Right renal cortex interstitium (tissue), 3 donors: ENCODE data around the gene KRT37. TPM values are rescaled to one million over a fixed set of nuclear protein-coding genes. Genes with fewer than 3 reads are reported as not detected.
"Not testable (repeated sequence)": the region's sequence is repeated elsewhere in the genome, so short reads cannot be mapped to it uniquely, and the experiment has no call there.

Experiments
- DNase-seq, 3 donors: peaks; one replicate each; pipeline ENCODE4 v3.0.0-alpha.2; 2013; ENCODE audit warnings: low read depth in 3 of 3, low spot score in 2 of 3
- polyA plus RNA-seq, 3 donors: library from polyadenylated mRNA; unstranded; fragments of 120-200 nt; gene quantifications; one replicate each; pipeline ENCODE4 v1.2.1, GENCODE V29; 2013; ENCODE audit not compliant: insufficient read length in 3 of 3

The KRT37 gene
- polyA plus RNA-seq, 3 donors = not detected

DNA sequence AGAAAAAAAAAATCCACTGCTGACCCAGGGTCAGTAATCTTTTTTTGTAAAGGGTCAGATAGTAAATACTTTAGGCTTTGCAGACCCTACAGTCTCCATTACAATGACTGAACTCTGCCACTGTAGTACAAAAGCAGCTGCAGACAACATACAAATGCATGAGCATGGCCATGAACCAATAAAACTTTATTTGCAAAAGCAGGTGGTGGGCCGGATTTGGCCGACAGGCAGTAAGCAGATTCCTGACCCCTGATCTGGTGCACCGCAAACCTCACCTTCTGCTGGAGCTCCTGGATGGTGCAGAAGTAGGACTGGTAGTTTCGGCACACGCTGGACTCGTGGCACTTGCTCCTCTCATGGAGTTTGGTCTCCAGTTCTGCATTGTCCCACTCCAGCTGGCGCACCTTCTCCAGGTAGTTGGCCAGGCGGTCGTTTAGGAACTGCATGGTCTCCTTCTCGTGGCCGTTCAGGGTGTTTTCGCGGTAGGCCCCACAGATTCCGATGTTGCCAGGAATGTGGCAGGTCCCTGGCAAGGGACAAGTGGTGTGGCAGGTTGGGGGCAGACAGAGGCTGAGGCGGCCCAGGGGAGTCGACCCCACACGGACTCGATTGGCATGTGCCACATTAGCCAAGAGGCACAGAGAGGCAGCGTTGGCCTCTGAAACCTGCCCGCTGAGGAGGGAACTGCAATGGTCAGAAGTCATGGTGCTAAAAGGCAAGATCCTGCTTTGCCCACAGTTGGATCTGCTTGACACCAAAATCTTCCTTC is 13.1 kb downstream of the KRT37 start:
- DNase-seq = no peak

DNA sequence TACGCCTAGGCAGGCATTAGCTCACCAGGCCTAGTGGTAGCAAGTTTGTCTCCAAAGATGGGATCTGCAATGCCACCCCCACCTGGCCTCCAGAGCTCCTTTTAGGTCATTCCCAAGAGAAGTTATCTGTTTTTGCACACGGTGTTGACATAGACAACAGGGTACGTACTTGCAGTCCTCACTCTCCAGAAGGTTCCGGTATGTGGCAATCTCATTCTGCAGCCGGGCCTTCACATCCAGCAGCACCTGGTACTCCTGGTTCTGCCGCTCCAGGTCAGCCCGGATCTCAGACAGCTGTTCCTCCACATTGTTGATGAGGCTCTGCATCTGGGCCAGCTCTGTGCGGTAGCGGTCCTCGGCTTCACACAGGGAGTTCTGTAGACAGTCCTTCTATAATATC is 17.2 kb downstream of the KRT37 start:
- DNase-seq = no peak

DNA sequence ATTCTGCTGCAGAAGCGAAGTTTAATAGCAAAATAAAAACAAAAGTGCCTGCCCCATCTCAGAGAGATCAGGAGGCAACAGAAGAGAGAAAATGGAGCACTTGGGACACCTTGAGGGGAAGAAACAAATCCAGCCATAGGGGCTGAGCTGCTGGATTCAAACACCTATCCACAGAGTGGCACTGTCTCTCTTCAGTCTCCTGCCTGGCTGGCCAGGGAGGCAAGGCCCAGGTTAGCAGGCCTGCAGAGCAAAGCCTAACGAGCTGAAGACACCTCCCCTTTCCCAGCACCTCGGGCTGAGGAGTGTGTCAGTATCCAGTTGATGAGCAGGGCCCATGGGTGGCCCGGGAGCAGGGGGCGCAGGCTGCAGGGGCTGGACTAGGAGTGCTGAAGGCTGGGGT is 18.2 kb downstream of the KRT37 start:
- DNase-seq = no peak

DNA sequence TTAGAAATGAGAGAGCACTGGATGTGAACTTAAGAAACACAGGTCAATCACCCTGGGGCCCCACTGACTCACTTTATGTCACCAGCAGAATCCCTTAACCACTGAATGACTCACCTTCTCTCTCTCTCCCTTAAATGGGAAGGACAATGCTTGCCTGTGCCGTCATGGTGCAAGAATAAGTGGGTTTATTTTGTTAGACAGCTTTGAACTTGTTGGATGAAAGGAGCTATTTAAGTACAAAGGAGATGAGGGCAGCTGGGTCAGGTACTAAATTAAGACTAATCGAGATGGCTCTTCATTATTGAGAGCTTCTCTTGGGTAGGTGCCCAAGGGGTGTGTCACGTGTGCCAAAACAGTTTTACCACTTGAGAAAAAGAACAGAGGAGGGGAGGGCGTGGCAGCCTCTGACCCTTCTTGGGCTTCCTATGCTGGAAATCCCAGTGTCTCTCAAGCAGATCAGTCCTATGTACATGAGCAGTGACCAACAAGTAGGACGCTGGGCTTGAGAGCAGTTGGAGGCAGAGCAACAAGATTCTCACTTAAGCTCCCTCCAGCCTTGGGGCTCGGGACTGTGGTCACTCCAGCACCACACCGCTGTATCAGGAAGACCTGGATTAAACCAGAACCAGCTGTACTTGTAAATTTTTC is 20.2 kb downstream of the KRT37 start:
- DNase-seq = no peak

DNA sequence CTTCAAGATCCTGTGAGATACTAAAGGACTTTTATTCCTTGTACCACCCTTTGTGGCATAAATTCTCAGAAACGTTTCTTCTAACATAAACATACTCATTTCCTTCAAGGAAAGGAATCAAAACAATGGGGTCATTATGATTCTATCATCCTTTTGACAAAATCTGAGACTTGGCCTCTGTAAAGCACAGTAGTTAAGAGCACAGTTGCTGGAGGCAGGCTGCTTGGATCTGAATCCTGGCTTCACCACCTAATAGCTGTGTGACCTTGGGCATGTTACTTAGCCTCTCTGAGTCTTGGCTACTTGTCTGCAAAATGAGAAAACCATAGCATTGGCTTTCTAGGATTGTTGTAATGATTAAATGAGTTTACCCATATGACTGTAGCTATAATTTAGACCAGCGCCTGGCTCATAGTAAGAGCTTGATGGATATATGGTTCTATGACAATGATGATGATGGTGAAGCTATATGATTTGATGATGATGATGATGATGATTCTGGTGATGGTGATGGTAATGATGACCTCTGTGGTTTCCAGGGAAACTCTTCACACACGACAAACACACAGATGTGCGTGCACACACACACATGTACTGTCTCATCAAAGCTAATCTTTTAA is 20.9 kb downstream of the KRT37 start:
- no peak for DNase-seq

DNA sequence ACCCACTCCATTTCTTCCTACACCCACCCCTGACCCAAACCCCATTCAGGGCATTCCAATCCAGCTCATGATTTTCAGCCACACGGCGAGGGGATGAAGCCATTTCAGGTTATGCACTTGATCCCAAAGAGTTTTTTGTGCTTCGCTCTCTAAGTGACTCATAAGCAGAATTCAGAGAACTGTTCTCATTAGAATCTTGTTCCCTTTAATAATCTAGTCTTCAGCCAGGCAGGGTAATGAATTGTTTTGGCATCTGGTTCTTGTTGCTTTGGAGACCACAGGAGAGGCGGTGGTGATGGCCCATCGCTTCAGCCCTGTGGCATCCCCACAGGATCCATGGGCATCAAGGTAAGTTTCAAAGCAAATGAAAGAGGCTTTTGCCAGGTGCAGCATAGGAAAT is 22.2 kb downstream of the KRT37 start:
- no peak for DNase-seq

DNA sequence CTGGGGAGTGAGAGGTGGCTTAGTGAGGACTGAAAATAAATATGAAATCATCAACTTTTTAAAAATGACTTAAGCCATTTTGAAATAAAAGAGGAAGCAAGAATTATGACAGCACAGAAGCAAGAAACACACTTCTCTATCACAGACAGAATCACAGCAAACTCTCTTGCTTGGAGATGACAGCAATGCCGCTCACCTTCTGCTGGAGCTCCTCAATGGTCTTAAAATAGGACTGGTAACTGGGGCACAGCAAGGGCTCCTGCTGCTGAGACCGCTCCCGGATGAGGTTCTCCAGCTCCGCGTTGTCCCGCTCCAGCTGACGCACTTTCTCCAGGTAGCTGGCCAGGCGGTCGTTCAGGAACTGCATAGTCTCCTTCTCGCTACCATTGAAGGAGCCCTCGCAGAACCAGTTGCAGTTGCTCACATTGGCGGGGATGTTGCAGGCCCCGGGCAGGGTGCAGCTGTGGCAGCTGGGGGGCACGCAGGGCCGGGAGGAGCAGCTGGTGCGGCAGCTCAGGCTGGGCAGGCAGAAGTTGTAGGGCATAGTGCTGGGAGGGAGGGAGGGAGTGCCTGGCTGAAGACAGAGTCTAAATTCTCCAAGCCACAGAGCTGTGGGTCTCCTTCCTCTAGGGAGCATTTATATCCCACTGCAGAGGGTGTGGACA is 27.3 kb downstream of the KRT37 start, which contains the start of gene KRT31:
TSS of gene KRT31 (minus strand) at position 613 of the 665 bp plus-strand sequence. CDS start at position 544, 69 bp downstream.
- DNase-seq = no peak

DNA sequence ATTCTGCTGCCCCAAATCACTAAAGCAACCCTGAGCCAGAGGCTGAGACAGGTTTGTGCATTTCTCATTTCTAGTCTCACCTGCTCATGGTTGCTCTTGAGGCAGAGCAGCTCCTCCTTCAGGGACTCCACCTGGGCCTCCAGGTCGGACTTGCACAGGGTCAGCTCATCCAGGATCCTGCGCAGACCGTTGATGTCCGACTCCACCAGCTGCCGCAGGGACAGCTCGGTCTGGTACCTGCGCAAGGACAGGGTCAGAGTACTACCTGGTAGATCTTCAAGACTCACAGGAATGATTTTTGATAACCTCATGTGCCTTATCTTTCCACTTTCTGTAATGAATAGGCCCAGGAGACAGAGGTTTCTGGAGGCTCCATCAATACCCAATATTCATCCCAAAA is 28.0 kb downstream of the KRT37 start:
- no peak for DNase-seq

DNA sequence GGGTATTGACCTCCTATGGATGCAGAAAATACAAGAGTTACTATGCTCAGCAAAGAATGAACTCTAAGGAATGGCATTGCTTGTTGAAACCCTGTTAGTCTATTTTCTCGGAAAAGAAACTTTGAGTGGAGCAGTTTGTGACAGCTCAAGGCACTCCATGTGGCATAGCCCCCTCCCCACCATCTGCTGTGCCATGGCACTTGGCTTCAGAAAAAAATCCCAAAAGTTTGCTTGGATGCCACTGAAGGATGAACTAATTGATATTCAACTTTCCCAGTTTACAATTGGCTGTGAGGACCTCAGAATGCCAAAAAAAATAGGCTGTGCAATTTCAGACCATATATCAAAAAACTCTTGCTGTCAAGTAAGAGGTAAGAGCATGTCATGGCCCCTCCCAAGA is 28.8 kb downstream of the KRT37 start:
- no peak for DNase-seq

DNA sequence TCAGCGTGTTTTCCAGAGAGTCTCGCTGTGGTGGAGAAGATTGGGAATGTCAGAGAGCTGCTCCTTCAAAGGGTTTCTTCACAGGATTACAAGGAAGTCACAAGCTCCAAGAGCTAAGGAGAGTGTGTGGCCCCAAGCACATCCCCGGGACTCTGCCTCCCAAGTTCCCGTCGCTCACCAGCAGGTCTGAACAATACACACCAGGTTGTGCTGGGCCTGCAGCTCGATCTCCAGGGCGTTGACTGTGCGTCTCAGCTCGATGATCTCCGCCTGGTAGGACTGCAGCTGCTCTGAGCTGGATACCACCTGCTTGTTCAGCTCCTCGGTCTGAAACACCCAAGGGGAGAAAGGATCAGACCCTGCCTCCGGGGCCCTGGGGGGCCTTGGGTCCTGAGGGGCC is 29.3 kb downstream of the KRT37 start:
- DNase-seq = not testable (repeated sequence)

DNA sequence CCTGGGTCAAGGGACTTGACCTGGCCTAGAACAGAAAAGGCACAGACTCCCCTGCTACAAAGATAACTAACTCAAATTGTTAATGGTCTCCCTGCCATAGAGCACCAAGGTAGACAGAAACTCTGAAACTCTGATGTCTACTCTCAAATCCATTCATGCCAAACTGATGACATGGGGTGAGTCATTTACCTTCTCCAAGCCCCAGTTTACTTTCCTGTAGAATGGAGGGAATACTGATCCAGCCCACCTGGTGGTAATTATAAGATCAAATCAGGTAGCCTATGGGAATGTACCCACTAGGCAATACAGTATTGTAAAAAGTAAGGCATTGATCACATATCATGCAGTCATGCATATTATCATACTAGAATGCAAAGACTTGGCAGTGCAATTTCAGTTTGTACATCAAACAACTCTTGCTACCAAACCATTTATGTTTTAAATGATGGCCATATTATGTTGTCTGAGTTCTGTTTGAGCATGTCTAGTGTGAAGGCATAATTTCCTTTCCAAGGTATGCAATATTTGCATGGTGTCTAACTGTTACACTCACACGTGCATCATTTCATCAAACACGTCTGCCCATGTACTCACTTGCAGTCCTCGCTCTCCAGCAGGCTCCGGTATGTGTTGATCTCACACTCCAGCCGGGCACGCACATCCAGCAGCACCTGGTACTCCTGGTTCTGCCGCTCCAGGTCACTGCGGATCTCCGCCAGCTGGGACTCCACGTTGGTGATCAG is 30.0 kb downstream of the KRT37 start:
- DNase-seq = no peak

DNA sequence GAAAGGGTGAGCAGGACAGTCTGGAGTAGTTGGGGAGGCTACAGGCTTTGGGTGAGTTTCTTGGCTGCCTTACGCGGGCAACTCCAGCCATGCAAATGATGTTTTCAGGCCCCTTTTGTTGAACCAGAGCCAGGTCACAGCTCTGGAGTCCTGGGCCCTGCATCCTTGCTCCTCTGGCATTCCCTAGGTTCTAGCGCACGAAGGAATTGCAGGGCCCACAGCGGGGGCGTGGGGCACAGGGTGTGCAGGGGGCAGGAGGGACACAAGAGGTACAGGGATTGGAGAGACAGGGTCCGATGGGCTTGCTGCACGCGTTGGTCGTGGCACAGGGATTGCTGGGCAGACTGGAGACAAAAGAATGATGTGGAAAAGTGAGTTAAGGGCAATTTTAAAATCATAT is 30.6 kb downstream of the KRT37 start:
- no peak for DNase-seq

DNA sequence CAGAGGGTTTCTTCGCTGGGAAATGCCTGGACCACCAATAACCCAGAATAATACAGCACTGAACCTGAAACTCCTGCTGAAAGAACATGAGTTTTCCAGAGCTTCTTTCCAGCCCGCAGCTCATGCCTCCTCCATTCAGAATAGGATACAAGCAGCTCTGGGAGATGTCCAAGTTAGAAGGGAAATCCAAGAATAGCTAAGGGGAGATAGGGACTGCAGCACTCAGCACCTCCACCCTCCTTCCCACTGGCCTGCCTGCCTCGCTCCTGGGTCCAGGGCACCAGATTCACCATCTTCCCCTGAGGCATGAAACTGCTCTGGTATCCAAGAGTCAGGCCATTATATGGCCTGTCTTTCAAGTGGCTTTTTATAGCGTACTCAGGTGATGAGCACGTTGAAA is 31.1 kb downstream of the KRT37 start:
- no peak for DNase-seq

DNA sequence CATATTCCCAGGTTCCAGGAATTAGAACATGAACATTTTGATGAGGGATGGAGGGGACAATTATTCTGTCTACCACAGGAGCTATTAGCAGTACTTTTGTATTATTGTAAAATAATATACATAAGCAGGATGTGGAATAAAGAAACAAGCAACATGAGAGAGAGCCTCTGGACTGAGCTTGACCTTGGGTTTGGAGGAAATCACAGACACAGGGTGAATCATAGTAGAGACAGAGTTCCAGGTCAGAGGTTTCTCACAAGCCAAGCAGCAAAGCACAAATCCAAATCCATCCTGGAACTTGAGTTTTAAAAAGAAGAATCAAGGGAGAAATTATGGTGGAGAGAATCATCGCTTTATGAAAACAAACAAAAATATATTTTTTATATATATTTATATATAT is 32.1 kb downstream of the KRT37 start:
- no peak for DNase-seq

DNA sequence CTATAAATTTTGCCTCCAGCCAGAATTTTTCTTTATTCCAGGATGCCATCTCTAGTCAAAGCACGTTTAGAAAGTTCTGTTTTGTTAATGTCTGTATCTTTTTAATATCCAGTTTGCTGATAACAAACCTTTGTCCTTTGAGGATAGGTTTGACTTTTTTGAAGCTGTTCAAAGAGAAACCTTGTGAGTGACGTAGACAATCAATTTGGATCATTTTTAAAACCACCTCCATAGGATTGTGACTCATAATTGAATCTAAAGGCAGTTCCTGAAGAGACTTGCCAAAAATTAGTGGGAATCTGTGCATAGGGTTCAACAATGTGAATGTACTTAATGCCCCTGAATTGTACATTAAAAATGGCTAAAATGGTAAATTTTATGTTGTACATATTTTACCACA is 32.9 kb downstream of the KRT37 start:
- DNase-seq = no peak

DNA sequence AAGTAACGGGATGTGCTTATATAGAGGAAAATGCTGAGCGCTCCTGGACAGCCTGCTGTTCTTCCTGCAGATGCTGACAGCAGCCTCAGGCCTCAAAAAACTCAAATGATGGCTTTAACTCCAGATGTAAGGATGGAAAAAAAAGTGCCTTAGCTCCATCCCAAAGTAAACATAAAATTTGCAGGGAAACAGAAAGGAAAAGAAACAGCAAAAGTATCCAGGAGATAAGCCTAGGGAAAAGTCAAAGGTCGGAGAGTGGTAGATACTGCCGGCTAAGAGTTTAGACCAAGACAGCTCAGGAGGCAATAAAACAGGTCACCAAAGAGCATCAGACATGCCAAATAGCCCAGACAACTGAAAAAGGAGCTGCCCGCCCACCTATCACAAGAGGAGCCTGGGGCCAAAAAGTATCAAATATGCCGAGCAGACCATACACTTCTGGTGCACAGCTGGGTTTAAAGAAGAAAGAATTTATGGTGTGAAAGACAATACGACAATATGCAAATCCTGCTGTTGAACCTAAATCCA is 33.9 kb downstream of the KRT37 start:
- DNase-seq = no peak

DNA sequence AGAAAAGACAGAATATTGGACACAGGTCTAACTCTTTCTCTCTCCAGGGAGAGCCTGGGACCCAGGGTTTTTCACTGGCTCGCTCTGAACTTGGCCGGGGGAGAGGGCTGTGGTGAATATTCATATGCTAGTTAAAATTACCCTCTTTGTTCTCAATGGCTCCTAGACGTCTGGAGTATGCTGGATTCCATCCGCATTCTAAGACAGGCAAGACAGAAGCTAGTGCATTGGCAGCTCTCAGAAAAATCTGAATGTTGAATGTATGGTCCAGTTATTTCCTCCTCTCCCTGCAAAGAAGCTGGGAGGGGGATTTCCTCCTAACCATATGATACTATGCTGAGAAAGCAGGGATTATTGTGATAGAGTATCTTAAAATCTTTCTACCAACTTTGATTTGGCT is 36.7 kb downstream of the KRT37 start:
- no peak for DNase-seq

DNA sequence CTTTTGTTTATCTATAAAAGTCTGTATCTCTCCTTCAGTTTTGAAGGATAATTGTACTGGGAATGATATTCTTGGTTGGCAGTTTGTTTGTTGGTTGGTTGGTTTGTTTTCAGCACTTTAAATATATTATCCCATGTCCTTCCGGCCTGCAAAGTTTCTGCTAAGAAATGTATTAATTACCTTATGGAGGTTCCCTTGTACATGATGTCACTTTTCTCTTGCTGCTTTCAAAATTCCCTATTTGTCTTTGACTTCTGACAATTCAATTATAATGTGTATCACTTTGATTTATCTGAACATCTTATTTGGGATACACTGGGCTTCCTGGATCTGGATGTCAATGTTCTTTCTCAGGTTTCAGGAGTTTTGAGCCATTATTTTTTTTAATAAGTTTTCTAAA is 38.2 kb downstream of the KRT37 start:
- DNase-seq = no peak

DNA sequence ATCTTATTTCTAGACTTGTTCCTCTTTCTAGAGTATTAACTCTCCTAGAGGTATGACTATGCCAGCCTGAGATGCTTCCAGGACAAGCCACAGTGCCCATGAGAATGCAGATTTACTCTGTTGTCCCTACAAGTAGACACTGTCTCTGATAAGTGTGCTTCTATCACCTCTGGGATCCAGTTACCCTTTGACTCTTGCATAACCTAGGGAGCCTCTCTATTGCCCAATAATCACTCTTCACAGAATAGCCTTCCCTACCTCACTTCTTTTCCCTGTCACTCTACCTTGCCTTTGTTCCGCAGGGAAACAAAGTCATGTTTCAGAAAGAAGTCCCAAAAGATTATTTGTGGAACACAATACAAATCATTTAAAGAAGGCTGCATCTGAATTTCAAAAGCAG is 40.7 kb downstream of the KRT37 start:
- DNase-seq = no peak

DNA sequence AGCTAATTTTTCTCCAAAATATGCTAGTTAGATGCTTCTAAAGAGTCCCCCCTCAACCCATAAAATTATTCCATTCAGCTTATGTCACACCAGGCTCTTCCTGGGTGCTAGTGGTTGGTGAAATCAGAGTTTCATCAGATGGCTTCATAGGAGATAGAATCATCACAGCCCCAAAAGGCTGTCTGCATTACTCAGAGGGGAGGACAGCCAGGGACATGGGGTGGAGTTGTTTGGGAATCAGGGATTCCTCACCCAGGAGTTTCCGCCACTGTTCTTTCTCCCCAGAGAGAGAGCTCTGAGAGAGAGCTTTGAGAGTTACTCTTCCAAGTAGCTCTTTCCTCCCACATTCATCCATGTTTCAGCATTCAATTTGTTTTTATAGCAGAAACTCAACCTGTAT is 42.0 kb downstream of the KRT37 start:
- DNase-seq = no peak

DNA sequence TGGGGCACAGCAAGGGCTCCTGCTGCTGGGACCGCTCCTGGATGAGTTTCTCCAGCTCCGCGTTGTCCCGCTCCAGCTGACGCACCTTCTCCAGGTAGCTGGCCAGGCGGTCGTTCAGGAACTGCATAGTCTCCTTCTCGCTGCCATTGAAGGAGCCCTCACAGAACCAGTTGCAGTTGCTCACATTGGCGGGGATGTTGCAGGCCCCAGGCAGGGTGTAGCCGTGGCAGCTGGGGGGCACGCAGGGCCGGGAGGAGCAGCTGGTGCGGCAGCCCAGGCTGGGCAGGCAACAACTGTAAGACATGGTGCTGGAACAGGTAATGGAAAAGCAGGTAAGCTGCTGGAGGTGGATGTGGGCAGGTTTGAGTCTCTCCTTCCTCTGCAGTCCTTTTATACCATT is 42.4 kb downstream of the KRT37 start, which contains the start of gene KRT34:
TSS of gene KRT34 (minus strand) at position 364 of the 400 bp plus-strand sequence. CDS start at position 304, 60 bp downstream.
- DNase-seq = not testable (repeated sequence)
